Esophagus muscularis mucosa (tissue), 4 donors: Measurements from ENCODE around the gene HERPUD2. TPM values are rescaled to one million over a fixed set of nuclear protein-coding genes. Genes with fewer than 3 reads are reported as not detected.
"Not testable (repeated sequence)": the region's sequence is repeated elsewhere in the genome, so short reads cannot be mapped to it uniquely, and the experiment has no call there.

Source experiments
- DNase-seq: peaks from one replicate; pipeline ENCODE4 v3.0.0-alpha.2; 2017; ENCODE audit errors: extremely low spot score
- H3K27ac ChIP-seq, 4 donors: fragments of 200-600 bp; sonication (generic); replicated peaks in 1 of 4; 1 replicate in 3 of 4; 2 replicates in 1 of 4; pipeline ENCODE4 v1.5.1; 2016 to 2019; ENCODE audit warnings: mild to moderate bottlenecking in 1 of 4
- H3K27me3 ChIP-seq, 4 donors: fragments of 200-600 bp; sonication (generic); one replicate each; pipeline versions ENCODE4 v1.5.1 to v1.6.0; 2016 to 2019
- H3K36me3 ChIP-seq, 4 donors: fragments of 200-600 bp; sonication (generic); one replicate each; pipeline ENCODE4 v1.5.1; 2016 to 2019
- H3K4me1 ChIP-seq, 4 donors: fragments of 200-600 bp; sonication (generic); one replicate each; pipeline ENCODE4 v1.5.1; 2016 to 2019
- H3K4me3 ChIP-seq, 4 donors: fragments of 200-600 bp; sonication (generic); 1 replicate in 2 of 4; 2 replicates in 2 of 4; pipeline ENCODE4 v1.5.1; 2016 to 2019; ENCODE audit warnings: mild to moderate bottlenecking in 4 of 4, moderate library complexity in 1 of 4
- H3K9me3 ChIP-seq, 4 donors: fragments of 200-600 bp; sonication (generic); 1 replicate in 3 of 4; 2 replicates in 1 of 4; pipeline ENCODE4 v1.5.1; 2016 to 2019
- EP300 ChIP-seq: sonication (generic); formaldehyde crosslinking; IDR thresholded peaks from one replicate; pipeline ENCODE4 v1.6.1; 2017; ENCODE audit warnings: antibody characterized with exemption
- POLR2A ChIP-seq: fragments of 450-650 bp; IDR thresholded peaks from one replicate; pipeline ENCODE4 v1.6.1; 2017; ENCODE audit warnings: antibody characterized with exemption, moderate library complexity, mild to moderate bottlenecking, low read depth
- POLR2AphosphoS5 ChIP-seq, 2 donors: sonication (generic); formaldehyde crosslinking; IDR thresholded peaks; one replicate each; pipeline ENCODE4 v1.6.1; 2017; ENCODE audit warnings: antibody characterized with exemption in 2 of 2
- WGBS: methylation state at CpG from one replicate; pipeline ENCODE4 v1.1.5; 2018; 5-methylcytosine and 5-hydroxymethylcytosine counted together
- intact Hi-C: fragments of 100-400 bp; cut with DNase I; formaldehyde crosslinking; loops from one replicate; pipeline ENCODE4 v1.15.1; 2023
- total RNA-seq, 4 donors: library from RNA; depleted of rRNA; stranded (reverse); fragments of >200 nt; gene quantifications; one replicate each; pipeline versions ENCODE4 v1.1.0 to v1.2.1, GENCODE V29; 2016
- TF ChIP-seq, protein P1 (sequence below), 3 experiments: fragments of 200-600 bp in 2 of 3; fragments of 450-650 bp in 1 of 3; sonication (generic) in 2 of 3; IDR thresholded peaks; one replicate each; pipeline ENCODE4 v1.5.1; 2017 to 2019; ENCODE audit warnings: antibody characterized with exemption in 3 of 3, mild to moderate bottlenecking in 2 of 3, moderate library complexity in 1 of 3

Gene HERPUD2
- total RNA-seq, 4 donors from 2014 or later, result 25.3 to 43.4 (median 33.9) TPM

DNA sequence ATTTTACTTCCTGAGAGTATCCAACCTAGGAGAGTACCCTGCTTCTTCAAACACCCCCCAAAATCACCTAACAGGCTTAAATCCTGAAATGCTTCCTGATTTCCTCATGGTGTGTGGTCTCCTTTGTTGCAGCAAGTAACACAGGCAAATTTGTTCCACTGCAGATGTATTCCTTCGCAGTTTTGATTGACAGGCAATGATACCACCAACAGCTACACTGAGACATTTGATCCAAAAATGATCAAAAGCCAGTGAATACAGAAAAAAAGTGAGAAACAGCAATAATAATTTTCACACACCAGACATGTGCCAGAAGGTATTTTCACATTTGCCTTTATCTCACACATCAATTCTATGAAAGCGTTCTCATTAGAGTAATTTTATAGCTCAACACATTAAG lies 95.9 kb downstream of the HERPUD2 start:
- no peak overlapping the region for H3K27ac ChIP-seq
- peaks cover 0 to 11% (median 0%) of the 10 kb centered on the region in 4 donors for H3K4me1 ChIP-seq
- intact Hi-C loops, result no loop called here
- no peak overlapping the region for H3K4me3 ChIP-seq
- no peak for TF ChIP-seq POLR2A
- TF ChIP-seq, protein P1, sequence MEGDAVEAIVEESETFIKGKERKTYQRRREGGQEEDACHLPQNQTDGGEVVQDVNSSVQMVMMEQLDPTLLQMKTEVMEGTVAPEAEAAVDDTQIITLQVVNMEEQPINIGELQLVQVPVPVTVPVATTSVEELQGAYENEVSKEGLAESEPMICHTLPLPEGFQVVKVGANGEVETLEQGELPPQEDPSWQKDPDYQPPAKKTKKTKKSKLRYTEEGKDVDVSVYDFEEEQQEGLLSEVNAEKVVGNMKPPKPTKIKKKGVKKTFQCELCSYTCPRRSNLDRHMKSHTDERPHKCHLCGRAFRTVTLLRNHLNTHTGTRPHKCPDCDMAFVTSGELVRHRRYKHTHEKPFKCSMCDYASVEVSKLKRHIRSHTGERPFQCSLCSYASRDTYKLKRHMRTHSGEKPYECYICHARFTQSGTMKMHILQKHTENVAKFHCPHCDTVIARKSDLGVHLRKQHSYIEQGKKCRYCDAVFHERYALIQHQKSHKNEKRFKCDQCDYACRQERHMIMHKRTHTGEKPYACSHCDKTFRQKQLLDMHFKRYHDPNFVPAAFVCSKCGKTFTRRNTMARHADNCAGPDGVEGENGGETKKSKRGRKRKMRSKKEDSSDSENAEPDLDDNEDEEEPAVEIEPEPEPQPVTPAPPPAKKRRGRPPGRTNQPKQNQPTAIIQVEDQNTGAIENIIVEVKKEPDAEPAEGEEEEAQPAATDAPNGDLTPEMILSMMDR (IDR thresholded peaks at IDR 0.05), result no peak
- TF ChIP-seq EP300, result no peak
- TF ChIP-seq POLR2AphosphoS5 (IDR thresholded peaks at IDR 0.05), result no peak
- 94% methylated on average over 2 of the region's 2 CpGs for WGBS
- H3K36me3 ChIP-seq, result no peaks in the 10 kb centered on the region
- no peaks in the 10 kb centered on the region for H3K9me3 ChIP-seq
- H3K27me3 ChIP-seq, result no peaks in the 10 kb centered on the region
- DNase-seq, result no peak

DNA sequence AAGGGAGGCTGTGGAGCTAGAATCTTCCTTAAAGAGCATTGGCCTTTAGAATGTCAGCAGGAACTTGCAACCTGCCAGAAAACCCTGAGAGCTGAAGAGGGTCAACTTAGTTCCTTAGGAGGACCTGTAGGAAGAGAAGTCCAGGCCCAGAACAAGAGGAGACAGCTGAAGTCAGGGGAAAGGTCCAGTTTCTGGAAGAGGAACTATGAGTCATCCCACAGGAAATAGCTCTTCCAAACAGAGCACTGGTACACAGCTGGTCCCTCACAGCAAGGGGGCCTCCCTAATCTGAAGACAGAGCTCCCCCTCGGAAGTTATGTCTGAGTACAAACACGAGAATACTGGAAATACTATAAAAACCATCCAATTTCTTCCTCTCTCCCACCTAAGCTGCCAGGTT lies 98.9 kb downstream of the HERPUD2 start:
- no peak overlapping the region for H3K27ac ChIP-seq
- intact Hi-C loops, result no loop called here
- WGBS, result 63% methylated on average over 2 of the region's 2 CpGs

DNA sequence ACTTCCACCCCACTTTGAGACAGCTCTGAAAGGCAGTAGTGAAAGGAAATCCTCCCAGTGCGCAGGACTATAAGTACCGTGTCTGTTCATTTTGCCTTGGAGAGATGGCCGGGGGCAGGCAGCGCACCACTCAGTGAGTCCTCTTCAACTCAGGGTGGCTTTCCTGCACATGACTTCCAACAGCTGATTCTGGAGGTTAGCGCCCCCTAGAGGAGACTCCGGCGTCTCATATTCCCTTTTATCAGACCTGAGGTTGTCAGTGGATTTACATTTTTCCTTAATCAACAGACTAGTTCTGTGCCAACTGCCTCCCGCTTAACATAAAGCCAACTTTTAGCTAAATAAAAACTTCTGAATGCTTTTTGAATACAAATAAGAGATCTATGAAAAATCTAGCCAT lies 101.0 kb downstream of the HERPUD2 start:
- 76% methylated on average over 8 of the region's 8 CpGs for WGBS

More for the DNA sequence above, 98.9 kb downstream of the HERPUD2 start:
- Histone ChIP-seq H3K4me1 (peaks cover 0 to 11% (median 0%) of the 10 kb centered on the region in 4 donors), H3K4me3 (no peak overlapping the region), H3K27me3 (no peaks in the 10 kb centered on the region), H3K9me3 (no peaks in the 10 kb centered on the region), H3K36me3 (no peaks in the 10 kb centered on the region)
- DNase-seq, result no peak
- TF ChIP-seq POLR2A, result no peak
- TF ChIP-seq, protein P1 (IDR thresholded peaks at IDR 0.05), result no peak

DNA sequence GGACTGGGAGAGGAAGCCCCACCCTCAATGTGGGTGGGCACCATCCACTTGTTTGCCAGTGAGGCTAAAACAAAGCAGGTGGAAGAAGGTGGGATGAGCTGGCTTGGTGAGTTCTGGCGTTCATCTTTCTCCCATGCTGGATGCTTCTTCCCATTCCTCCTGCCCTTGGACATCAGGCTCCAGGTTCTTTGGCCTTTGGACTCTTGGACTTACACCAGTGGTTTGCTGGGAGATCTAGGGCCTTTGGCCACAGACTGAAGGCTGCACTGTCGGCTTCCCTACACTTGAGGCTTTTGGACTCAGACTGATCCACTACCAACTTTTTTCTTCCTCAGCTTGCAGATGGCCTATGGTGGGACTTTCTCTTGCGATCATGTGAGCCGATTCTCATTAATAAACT lies 106.3 kb downstream of the HERPUD2 start:
- WGBS, result 90% methylated on average over 4 of the region's 4 CpGs
- Histone ChIP-seq H3K9me3 (no peaks in the 10 kb centered on the region), H3K4me1 (no peaks in the 10 kb centered on the region), H3K27ac (no peak overlapping the region), H3K4me3 (no peak overlapping the region), H3K36me3 (no peaks in the 10 kb centered on the region), H3K27me3 (no peaks in the 10 kb centered on the region)
- intact Hi-C loops, result no loop called here
- TF ChIP-seq POLR2A (no peak), EP300 (no peak), POLR2AphosphoS5 (IDR thresholded peaks at IDR 0.05) (no peak)
- TF ChIP-seq, protein P1 (IDR thresholded peaks at IDR 0.05), result no peak
- DNase-seq, result no peak

More for the DNA sequence above, 101.0 kb downstream of the HERPUD2 start:
- DNase-seq, result no peak
- TF ChIP-seq EP300 (no peak), POLR2AphosphoS5 (IDR thresholded peaks at IDR 0.05) (no peak), POLR2A (no peak)
- TF ChIP-seq, protein P1 (IDR thresholded peaks at IDR 0.05), result no peak
- Histone ChIP-seq H3K27ac (no peak overlapping the region), H3K36me3 (no peaks in the 10 kb centered on the region), H3K9me3 (no peaks in the 10 kb centered on the region), H3K4me1 (peaks cover 0 to 11% (median 0%) of the 10 kb centered on the region in 4 donors), H3K4me3 (no peak overlapping the region), H3K27me3 (no peaks in the 10 kb centered on the region)
- intact Hi-C loops, result no loop called here

DNA sequence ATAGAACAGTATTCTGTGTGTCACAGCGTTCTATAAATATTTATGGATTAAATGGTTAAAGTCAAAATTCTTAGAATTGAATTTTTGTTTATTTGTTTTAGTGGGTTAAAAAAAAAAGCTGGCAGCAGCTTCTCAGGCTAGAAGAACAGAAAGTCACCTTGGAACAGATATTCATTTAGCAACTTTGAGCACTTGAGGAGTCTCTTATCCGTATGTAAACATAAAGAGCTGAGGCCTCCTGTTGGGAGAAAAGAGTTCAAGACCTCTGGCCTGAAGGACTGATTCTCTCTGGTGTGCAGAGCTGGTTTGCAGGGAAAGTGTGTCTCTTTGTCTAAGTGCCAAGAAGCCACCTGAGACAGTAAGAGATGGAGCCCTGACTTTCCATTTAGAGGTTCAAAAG lies 109.9 kb downstream of the HERPUD2 start:
- DNase-seq, result no peak
- Histone ChIP-seq H3K4me3 (no peak overlapping the region), H3K27ac (no peak overlapping the region), H3K4me1 (no peaks in the 10 kb centered on the region), H3K36me3 (no peaks in the 10 kb centered on the region), H3K27me3 (no peaks in the 10 kb centered on the region), H3K9me3 (peaks cover 0 to 5% (median 0%) of the 10 kb centered on the region in 4 donors)
- TF ChIP-seq EP300, result no peak
- no peak for TF ChIP-seq POLR2A
- TF ChIP-seq POLR2AphosphoS5 (IDR thresholded peaks at IDR 0.05), result no peak
- TF ChIP-seq, protein P1 (IDR thresholded peaks at IDR 0.05), result no peak
- 69% methylated on average over 2 of the region's 2 CpGs for WGBS
- intact Hi-C loops, result no loop called here

DNA sequence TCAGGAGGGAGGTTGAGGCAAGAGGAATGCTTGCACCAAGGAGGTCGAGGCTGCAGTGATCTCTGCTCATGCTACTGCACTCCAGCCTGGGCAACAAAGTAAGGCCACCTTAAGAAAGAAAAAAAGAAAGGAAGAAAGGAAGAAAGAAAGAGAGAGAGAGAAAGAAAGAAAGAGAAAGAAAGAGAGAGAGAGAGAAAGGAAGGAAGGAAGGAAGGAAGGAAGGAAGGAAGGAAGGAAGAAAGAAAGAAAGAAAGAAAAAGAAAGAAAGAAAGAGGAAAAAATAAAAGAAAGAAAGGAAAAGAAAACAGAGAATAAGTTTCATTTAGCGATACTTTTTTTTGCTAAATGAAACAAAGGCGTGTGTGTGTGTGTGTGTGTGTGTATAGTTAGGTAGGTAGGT lies 110.4 kb downstream of the HERPUD2 start:
- intact Hi-C loops, H3K4me1 ChIP-seq, DNase-seq, H3K36me3 ChIP-seq, H3K9me3 ChIP-seq, H3K4me3 ChIP-seq, H3K27me3 ChIP-seq, H3K27ac ChIP-seq: not testable (repeated sequence)
- 87% methylated on average over 3 of the region's 3 CpGs for WGBS
